Retinal pigment epithelial cell (primary cell): ENCODE results near the gene RBMS1.

Experiments
- DNase-seq: peaks from one replicate; pipeline ENCODE4 v3.0.0-alpha.2; 2010; ENCODE audit warnings: low read depth
- H3K4me3 ChIP-seq: 2 replicates; pipeline ENCODE4 v1.5.1; 2011; ENCODE audit warnings: mild to moderate bottlenecking, low read length, control low read depth, moderate library complexity
- CTCF ChIP-seq: conservative IDR thresholded peaks from 2 replicates; pipeline ENCODE4 v1.5.1; 2011; ENCODE audit warnings: low read depth, low read length, control low read depth, inconsistent platforms

RBMS1 gene

GRCh38 chr2:160299540-160299939 lies 194.1 kb downstream of the RBMS1 start:
- no peak for DNase-seq
- H3K4me3 ChIP-seq = no peak overlapping the region
- no peak for TF ChIP-seq CTCF

DNA sequence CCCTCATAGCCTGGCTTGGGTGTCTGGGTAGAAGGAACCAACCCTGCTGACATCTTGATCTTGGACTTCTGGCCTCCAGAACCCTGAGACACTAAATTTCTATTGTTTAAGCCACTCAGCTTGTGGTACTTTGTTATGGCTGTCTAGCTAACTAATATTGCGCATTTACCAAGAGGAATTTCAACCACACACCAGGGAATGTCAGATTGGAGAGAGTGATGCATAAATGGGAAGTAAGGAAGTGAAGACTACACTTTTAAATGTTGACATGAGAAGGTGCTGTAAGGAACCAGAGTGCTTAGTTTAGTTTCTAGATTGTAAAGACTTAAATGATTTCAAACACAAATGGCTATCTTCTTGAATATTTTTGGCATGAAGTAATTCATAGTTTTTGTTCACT lies 194.6 kb downstream of the RBMS1 start:
- H3K4me3 ChIP-seq = no peak overlapping the region
- TF ChIP-seq CTCF = no peak
- no peak for DNase-seq

DNA sequence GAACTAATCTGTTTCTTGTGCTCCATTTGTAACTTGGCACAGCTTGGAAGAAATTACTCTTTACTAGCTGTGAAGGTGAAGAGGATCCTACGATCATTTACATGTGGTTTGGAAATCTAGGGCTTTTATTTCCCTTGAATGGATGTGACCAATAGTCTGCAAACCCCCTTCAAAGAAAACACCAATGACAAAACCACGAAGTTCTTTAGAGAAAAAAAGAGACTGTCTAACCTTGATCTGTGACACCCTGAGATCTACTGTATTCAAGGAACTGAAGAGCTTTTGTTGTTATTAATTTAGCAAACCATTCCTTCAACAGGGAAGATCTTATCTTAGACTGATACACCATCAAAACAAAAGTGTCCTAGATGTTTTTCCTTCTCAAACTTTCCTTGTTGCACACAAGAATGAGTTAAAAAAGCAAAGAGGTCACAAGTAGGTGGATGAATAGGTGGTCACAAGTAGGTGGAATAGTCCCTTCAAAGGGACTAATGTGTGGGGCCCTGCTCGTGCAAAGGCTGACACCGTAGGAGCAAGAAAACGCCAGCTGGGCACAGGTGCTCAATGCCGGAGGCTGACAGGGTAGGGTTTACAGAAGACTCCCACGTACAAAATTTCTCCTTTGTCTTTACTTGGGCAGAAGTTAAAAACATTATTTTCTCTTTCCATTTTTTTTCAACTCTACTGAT lies 197.9 kb downstream of the RBMS1 start:
- TF ChIP-seq CTCF = no peak
- no peak overlapping the region for H3K4me3 ChIP-seq
- DNase-seq = no peak

DNA sequence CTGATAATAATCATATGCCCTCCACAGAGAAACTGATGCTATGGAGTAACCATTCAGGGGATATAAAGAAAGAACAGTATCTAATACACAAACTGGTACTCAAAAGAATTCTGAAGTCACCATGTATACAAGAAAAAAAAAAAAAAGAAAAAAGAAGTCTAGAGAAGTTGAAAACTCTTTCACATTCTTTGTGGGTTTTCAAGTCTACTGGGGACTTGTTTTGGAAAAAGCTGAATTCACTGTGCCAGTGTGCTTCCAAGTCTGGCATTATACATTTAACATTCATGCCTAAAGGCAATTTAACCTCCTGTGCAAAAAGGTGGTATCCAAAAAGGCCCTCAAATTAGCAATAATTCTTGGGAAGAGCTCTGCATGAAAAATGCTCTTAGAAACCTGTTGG lies 198.7 kb downstream of the RBMS1 start:
- DNase-seq = no peak
- TF ChIP-seq CTCF = no peak
- H3K4me3 ChIP-seq = no peak overlapping the region

DNA sequence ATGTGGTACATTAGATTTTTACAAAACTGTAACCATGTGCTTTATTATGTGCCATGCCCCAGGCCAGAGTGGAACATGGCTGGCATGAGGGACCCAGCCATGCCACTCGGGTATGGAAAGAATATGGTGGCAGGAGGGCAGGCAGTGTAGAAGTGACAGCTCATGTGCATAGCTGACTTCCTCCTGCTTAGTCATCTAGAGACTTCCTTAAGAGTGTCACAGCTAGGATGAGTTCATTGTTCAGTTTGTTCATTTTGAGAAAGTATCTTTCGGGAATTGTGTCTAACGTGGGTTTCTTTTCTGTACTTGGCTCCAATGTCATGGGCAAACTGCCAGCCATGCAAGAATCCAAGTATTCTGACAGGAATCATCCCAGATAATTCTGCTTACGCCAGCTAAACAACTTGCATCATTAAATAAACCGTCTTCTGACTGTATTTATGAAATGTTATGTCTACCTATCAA lies 199.2 kb downstream of the RBMS1 start:
- no peak overlapping the region for H3K4me3 ChIP-seq
- TF ChIP-seq CTCF = no peak
- DNase-seq = no peak

- TF ChIP-seq CTCF = no peak
- H3K4me3 ChIP-seq = no peak overlapping the region
- no peak for DNase-seq
Measured at GRCh38 chr2:160293391-160294091, 200.1 kb downstream of the RBMS1 start.

DNA sequence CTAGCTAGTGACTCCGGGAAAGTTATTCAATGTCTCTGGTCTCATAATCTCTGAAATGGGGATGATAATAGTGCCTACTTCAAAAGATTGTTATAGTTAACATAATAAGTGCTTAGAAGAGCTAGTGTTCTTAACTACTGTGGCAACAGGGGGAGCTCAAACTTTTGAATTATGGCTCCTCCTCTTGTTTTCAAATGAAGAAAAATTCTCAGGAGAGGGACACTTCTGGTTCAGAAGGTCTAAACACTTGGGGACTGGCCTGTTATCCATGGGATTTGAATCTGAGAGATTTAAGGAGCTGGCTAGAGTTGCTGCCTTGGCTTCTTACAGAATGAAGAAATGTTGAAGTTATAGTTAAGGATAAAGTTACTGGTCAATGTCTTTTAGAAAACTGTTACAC lies 201.4 kb downstream of the RBMS1 start:
- no peak for DNase-seq
- H3K4me3 ChIP-seq = no peak overlapping the region

More for the DNA sequence above, 201.4 kb downstream of the RBMS1 start:
- peak; percentile 40 for TF ChIP-seq CTCF
